Effector CD4-positive, alpha-beta T cell (primary cell): ENCODE data around the gene LMX1B.

ENCODE experiments used
- DNase-seq: peaks from one replicate; pipeline ENCODE4 v3.0.0-alpha.2; 2020

The LMX1B gene

DNA sequence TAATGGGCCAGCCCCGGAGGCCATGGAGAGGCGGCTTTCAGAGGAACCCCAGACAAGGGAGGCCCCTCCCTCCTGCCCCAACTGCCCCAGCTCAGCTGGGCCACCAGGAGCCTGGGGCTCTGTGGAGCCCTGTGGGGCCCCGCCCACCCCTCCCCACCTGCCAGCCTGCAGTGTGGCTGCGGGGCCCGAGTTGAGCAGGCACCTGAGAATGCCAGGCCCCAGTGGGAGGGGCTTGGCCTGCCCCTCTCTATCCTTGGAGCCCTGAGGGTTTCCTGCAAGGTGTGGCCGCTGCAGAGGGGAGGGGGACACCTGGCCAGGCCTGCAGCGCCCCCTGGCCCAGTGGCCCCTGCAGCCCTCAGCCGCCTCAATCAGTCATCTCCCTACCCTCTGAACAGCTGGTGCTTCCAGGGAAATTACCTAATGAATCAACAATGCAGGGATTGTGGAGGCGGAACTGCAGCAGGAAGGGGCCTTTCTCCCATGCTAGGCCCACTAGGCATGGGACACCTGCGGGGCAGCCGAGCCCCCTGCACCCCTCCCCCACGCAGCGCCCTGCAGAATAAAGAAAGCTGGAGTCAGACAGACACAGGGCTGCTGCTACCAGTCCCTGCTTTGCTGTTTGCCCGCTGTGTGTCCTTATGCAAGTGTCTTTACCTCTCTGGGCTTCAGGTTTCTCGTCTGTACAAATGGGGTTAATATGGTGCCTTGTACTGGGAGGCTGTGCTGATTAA, 48.0 kb downstream of the LMX1B start:
- no peak for DNase-seq

DNA sequence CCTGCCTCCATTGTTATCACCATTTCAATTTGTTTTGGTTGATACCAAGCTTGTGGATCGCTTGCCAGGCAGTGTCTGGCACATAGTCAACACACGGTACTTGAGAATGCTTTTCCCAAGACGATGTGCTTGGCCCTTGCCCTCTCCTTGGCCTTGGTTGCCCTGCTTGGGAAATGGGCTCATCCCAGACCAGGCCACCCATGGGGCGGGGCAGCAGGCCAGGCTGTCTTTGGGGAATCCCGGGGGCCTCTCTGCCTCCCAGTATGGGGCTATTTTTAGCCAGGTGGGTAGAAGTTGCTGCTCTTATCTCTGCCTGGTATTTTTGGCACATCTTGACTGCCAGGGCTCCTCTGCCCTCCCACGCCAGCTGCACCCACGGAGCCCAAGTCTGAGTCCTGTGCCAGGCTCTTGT, 49.9 kb downstream of the LMX1B start:
- no peak for DNase-seq

DNA sequence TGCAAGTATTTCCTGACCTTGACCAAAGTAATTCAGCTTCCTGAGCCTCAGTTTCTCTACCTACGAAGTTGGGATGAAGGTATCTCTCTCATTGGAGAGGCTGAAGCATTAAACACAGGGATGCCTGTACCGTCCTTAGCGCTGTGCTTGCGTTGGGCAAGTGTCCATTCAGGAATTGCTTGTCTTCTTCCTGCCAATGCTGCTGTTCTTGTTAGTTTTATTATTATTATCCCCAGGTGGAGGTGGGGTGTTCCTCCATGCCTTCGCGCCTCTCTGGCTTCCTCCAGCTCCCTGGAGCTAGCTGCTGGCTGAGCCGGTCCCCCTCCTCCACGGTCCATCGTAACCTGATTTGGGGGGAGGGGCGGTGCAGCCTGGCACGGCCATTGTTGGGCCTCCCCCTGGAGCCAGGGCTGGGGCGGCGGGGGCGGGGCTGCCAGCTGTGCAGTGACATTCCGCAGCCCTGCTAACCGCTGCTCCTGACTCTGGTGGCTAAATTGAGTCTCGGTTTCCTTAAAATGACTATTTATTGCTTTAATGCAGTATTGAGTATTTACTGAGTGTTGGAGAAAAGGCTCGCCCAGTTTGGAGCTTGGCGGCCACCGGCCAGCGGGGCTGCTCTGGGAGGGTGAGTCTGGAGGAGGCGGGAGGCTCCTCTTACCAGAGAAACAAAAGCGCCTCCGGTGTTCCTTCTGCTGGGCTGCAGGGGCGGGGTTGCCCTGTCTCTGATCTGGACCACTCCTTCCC, 51.3 kb downstream of the LMX1B start:
- no peak for DNase-seq

DNA sequence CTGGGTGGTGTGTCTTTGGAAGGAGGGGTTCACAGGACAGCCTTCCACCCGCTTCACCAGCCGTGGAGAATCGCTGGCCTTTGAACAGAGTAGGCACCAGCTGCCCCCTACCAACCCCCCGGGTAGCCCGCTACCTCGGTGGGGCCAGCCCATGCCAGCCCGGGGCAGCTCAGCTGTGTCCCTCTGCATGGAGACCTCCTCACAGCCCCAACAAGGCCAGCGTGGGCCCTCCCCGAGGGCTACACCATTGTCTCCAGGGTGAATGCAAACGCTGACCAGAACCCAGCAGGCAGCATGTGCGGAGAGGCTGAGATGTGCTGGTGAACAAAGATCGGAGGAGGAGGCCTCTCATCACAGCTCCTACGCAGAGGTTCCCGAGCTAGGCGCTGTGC, 51.9 kb downstream of the LMX1B start:
- no peak for DNase-seq

DNA sequence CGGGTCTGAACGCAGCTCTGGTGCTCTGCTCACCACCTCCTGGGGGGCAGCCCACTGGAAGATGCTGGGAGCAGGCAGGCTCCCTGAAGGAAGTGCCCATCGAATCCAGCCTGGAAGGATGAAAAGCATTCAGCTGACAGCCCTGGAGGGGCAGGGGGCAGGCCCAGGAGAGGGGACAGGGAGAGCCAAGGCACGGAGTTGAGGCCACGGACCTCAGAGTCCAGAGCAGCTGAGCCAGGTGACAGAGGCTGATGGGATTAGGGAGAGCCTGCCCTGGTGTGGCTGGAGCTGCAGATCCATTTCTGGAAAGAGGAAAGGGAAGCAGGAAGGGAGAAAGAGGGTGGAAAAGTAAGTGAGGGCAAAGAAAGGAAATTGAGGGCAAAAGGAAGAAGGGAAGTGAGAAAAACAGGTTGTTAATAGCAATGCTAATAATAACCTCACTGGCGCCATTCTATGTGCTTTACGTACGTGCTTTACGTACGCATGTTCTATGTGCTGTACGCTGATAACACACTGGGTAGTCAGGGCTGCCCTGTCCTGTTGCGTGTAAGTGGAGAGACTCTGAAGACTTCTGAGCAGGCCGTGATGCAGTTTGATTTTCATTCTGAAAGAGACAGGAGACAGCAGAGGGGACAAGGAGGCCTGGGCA, 52.6 kb downstream of the LMX1B start:
- no peak for DNase-seq

DNA sequence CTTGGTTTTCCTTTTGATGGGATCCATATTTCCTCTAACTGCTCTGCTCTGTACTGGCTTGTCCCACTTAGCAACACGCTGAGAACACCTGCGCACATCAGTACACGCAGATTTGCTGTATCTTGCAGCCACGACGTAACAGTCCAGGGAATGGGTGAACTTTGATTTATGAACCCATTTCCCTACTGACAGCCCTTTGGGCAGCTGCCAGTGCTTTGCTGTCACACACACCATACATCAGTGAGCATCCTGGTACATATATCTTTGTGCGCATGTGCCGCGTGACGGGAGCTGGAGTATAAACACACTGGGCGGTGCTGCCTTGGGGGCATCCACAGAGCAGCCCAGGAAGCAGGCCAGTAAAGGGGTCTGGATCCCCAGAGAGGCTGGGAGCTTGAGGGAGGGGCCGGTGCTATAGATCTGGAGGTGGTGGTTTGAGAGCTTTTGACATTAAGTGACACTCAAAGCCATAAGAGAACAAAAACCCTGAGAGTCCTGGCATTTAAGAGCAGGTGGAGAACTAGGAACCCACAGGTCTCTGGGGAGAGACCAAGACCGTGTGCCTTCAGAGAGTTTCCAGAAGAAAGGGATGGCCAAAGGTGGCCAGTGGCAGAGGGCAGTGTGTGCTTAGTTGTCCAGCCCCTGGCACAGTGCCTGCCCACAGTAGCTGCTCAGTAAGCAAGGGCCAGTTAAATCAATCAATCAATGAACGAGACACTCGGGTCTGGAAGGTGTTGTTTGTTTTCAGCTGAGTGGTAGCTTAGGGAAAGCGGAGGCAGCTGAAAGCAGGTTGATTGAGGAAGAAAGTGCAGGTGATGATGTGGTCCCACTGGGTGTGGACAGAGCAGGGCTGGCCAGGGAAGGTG, 53.7 kb downstream of the LMX1B start:
- DNase-seq = no peak

DNA sequence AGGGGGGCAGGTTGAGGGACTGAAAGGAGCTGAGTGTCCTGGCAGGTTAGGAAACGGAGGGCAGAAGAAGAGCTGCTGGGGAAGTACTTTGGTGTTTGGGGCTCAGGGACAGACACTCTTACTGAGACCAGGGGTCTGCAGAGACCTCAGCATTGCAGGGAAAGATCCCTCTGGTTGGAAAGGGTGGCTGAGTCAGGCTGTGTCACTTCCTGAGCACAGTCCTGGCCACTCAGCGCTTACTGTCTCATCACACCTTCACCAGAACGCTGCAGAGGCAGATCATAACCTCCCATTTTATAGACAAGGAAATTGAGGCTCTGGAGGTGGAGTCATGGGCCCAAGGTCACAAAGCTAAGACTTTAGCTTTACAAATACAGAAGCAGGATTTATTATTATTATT, 54.3 kb downstream of the LMX1B start:
- no peak for DNase-seq

DNA sequence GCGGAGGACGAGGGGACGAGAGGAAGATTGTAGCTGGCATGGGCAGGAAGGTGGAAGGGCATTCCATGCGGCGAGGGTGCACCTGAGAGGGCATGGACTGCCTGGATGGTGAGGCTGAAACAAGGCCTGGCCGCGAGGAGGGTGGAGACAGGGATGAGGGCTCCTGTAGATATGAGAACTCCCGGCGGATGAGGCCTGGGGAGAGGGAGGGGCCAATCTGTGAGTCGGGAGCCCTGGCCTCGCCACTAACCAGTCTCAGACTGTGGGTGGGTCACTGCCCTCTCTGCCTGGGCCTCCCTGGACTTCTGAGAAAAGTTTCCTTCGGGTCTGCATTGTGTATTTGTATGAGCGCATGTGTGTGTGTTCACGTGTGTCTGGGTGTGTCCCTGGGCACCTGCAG, 55.4 kb downstream of the LMX1B start:
- no peak for DNase-seq

DNA sequence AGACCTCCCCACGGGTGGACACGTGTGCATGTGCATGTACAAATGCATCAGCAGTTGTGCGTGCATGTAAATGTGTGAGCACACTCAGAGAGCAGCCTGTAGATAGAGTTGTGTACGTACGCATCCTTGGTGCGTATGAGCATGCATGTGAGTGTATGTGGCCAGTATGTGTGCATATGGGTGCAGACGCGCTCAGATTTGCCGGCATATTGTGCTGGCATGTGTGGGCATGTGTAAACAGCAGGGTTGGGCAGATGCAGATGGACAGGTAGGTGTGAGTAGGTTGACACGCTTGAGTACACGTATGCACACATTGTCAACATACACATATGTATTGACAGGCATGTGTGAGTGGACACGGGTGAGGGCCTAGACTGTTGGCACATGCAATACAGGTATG, 56.5 kb downstream of the LMX1B start:
- DNase-seq = no peak

DNA sequence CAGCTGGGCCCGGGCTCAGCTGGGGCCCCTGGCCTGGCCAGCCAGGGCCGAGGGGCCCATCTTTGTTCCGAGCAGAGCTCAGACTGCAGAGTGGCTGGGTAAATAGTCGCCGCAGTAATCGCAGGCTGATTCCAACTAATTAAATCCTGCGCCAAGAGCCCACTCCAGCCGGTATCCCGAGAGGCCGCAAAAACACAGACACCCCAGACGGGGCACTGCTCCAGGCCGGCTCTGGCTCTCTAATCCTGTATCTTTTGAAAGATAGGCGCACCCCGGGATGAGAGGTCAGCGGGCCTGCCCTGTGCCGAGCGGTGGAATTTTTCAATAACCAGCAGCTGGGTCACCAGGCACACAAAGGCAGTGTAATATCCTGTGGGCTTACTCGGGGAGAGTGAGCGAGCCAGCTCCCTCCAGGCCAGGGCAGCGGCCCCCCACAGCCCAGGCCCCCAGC, 57.7 kb downstream of the LMX1B start:
- no peak for DNase-seq

DNA sequence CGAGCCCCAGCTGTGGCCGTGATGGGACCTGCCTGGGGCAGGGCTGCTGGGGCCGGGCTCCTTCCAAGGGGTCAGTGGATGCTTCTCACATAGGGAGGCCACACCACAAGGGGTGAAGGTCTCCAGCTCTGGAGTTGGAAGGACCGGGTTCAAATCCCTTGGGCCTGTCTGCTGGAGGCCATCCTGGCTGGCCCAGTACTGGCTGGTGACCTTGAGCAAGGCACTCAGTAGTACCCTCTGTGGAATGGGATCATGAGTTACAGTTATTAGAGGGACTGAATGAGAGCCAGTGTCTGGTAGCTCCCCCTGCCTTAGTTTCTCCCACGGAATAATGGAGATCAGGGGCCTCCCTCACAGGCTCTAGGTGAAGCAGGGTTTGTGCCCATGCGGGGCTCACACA, 58.3 kb downstream of the LMX1B start:
- DNase-seq = no peak

DNA sequence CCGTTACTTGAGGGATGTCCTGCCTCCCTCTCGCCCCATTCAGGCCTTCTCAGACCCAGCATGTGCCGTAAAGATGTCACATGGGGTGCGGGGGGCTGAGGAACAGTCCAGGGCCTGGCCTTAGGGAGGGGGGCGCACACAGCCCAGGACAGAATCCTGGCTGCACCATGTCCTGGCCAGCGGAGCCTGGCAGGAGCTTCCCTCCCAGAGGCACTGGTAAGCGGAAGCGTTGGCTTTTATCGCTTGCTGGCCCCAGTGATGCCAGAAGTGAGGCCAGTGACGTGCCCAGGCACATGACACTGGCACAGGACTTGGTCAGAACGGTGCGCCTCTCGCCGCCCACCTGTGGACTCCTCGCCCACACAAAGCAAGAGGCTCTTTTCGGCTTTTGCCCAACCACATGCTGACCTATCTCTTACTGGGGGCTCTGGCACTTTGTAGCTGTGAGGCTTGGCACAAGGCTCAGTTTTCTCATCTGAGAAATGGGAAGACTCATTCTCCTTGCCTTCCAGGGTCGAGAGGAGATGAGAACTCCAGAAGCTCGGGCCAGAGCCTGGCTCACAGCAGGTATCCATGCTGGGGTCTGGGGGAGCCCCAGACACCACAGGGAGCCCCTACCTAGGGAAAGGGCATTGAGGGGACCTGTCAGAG, 59.0 kb downstream of the LMX1B start:
- no peak for DNase-seq

DNA sequence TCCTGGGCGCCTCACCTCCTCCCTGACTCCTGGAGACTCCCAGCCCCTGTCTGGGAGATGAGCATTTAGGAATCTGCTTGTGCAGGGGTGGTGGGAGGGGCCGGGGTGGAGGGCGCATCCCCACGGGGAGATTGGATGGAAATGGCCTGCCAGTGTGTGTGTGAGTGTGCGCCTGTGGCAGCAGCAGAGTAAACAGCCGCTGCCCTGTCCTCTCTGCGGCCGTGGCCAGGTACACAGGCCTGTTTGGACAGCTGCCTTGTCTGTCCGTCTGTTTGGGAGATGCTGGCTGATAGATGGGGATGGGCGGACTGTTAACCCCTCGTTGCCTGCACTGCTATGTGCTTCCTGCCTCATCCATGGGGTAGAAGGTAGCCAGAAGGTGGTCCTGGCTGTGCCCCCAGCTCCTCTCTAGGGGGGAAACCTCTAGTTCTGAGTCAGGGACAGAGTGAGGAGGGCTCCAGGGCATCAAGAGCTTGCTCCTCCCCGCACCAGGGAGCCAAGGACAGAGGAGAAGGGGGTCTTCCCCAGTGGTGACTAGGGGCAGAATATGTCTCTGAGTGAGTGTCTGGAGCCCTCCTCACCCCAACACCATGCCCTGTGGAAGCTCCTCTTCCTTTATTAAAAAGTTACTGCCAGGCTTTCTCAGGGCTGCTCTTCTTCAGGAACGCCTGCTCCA, 60.1 kb downstream of the LMX1B start:
- no peak for DNase-seq

DNA sequence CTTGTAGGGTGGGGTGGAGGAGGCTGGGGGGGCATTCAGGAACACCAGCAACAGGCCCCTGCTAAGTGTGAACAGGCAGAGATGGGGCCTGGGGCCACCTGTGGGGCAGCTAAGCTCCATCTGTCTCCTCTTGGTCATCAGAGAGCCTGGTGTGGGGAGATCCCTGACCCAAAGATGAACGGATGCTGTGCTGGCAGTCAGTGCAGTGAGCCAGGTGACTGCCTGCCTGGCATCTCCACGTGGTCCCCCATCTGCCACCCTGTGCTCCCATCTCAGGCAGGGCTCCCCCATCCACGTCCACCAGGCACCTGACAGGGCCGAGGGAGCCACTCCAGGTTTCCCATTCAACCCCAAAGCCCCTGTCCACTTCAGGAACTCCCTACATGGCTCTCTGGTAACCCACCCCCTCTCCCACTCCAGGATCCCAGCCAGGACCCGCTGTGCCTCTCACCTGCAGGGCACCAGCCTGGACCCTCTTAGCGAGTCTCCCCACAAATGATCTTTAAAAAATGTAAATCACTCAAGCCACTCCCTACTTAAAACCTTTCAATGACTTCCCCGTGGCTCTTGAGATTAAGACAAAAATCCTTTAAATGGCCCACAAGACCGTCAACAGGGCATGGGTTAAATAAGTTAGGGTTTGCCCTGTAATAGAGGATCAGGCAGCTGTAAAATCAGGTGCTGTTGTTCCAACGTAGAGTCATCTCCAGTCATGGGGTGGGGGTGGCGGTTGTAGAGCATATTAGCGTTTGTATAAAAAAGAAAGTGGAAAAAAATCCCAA, 60.8 kb downstream of the LMX1B start:
- DNase-seq = no peak

DNA sequence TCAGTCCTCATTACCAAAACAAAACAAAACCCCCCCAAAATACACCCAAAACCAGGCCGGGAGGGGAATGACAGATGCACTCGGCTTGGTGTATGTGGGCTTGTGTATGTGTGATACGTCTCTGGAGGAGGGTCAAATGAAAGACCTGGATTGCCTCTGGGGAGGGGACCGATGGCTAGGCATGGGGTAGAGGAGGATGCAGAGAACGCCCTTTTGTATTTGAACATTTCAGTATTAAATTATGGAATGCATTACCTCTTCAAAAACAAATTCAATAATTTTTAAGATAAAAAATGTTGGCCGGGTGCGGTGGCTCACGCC, 61.4 kb downstream of the LMX1B start:
- DNase-seq = no peak

DNA sequence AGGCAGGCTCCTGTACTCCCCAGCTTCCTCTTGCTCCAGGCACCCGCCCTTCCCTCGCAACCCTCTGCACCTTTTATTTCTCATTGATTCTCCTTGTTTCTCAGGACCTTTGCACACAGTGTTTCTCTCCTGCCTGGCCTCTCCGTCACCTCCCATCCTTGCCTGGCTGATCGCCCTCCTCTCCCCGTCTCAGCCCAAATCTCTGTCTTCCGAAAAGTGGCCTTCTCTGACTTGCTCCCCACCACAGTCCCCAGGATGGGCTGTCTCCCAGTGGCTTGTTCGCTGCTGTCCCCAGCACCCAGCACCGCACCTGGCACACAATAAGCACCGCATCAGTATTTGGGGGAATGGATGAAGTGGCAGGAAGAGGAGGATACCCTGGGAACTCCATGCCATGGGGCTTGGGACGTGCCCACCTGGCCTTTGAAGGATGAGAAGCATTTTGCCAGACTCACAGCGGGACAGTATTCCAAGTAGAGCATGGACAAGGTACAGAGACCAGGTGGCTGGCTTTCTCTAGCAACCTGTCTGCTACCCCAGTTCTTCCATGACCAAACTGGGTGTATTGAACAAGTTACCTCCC, 62.5 kb downstream of the LMX1B start:
- DNase-seq = no peak

DNA sequence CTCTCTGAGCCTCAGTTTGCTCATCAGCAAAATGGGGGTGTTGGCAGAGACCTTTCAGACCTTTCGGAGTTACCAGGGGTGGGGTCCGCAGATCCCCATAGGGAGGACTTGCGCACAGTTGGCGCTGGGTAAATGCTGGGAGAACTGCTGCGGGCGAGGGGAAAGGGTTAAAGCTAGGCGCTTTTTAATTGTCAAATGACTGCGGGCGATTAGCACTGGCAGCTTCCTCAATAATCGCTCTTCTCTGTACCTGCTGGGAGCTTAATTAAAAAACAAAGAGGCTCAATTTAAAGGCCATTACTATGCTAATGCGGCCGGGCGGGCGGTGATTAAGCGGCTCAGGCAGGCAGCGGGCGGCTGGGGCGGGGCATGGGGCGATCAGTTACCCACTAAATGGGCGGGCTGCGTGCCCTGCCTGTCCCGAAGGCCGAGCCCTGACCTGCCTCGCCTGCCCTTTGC, 63.0 kb downstream of the LMX1B start:
- no peak for DNase-seq

DNA sequence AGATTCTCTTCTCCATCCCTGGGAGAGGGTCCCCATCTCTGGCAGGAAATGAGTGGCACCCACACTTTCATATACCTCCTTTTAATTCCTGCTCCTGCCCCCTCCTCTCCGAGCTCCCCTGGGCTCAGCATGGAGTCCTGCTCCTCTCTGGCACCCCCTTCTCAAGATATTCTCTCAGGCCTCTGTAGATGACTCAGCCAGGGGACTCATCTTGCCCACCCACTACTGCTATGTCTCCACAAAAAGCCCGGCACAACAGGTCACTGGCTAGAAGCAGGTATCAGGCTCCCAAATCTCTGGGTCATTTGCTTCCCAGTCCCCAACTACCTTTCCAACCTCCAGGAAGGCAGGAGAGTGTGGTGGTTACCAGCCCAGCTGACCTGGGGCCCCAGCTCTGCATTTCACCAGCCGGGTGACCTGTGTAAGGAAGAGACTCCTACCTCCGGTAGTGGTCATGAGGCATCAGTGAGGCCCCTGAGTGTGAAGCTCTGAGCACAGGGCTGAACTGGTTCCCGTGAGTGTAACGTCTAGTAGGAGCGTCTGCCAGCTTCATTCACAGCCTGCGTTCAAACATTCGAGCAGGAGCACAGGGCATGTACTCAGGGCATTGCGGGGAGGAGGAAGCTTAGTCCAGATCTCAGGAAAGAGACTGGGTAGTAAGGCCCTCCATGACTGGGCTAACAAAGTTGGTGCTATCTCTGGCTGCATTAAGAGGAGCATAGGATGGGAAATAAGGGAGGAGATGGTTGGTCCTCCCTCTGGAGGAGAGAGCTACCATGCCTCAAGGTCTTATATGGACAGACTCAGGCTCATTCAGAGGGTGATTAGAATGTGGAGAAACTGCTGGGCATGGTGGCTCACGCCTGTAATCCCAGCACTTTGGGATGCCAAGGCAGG, 63.7 kb downstream of the LMX1B start:
- no peak for DNase-seq

DNA sequence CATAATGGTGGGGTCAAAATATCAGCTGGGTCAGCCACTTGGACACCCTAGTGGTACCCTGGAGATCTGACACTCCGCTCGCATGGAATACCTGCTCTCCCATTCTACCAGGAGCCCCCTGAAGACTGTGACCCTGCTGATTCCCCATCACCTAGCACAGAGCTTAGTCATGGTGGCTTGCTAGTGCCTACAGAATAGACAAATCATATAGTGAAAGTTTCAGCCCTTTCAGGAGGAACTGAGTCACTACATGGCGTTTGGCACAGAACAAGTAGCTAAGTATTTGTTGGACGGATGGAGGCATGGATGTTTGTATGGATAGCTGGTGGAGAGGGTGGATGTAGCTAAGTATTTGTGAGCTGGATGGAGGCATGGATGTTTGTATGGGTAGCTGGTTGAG, 65.3 kb downstream of the LMX1B start:
- DNase-seq = no peak

DNA sequence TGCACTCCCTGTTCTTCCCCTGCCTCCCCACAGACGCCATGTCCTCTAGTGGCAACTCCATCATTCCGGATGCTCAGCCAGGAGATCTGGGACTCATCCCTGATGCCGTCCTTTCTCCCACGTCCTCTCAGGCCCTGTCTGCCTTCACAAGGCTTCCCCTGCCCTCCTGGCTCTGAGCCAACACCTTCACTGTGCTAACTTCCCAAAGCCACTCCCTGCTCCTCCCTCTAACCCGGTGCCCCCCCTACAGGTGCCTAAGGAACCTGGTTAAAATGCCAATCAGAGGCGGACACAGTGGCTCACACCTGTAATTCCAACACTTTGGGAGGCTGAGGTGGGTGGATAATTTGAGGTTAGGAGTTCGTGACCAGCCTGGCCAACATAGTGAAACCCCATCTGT, 67.6 kb downstream of the LMX1B start:
- DNase-seq = no peak
